CD4-positive, alpha-beta T cell treated with Interferon gamma for 1 hour (primary cell): ENCODE measurements around the gene ACOX2.

Experiments used
- DNase-seq: peaks from one replicate; pipeline ENCODE4 v3.0.0-alpha.2; 2020

The ACOX2 gene

GRCh38 chr3:58470363-58471024 is 66.5 kb downstream of the ACOX2 start:
- no peak for DNase-seq

- no peak for DNase-seq
These were observed 67.9 kb downstream of the ACOX2 start for GRCh38 chr3:58469096-58469495.

GRCh38 chr3:58466899-58467563 is 70.0 kb downstream of the ACOX2 start:
- no peak for DNase-seq

GRCh38 chr3:58464866-58465265 is 72.1 kb downstream of the ACOX2 start:
- DNase-seq: no peak

GRCh38 chr3:58463942-58464271 is 73.1 kb downstream of the ACOX2 start:
- no peak for DNase-seq

GRCh38 chr3:58463181-58463941 is 73.6 kb downstream of the ACOX2 start:
- peak; percentile 68 for DNase-seq

- DNase-seq: no peak
These were observed 74.2 kb downstream of the ACOX2 start for GRCh38 chr3:58462829-58463180.

- DNase-seq: no peak
These were observed 77.8 kb downstream of the ACOX2 start for GRCh38 chr3:58459160-58459559.
